DOHH2 (cell line): ENCODE data around the gene SEMA3E.

Source experiments
- H3F3A ChIP-seq: fragments of 200-600 bp; sonication (generic), shearing (Covaris generic); 2 replicates; pipeline ENCODE4 v1.6.0; 2016; ENCODE audit warnings: antibody characterized with exemption, mild to moderate bottlenecking; ENCODE audit not compliant: control insufficient read depth, insufficient read depth
- H3K27ac ChIP-seq: fragments of 200-600 bp; sonication (generic); 2 replicates; pipeline ENCODE4 v1.5.1; 2014; ENCODE audit warnings: low read depth, mild to moderate bottlenecking, low read length, moderate library complexity
- H3K27me3 ChIP-seq: fragments of 200-600 bp; sonication (generic); 2 replicates; pipeline ENCODE4 v1.6.1; 2014; ENCODE audit warnings: mild to moderate bottlenecking, low read length, mixed read lengths; ENCODE audit not compliant: control insufficient read depth
- H3K36me3 ChIP-seq: fragments of 200-600 bp; sonication (generic); 2 replicates; pipeline ENCODE4 v1.6.1; 2014; ENCODE audit warnings: mild to moderate bottlenecking, low read length, moderate library complexity, mixed read lengths; ENCODE audit not compliant: control insufficient read depth
- H3K4me1 ChIP-seq: fragments of 200-600 bp; sonication (generic); 2 replicates; pipeline ENCODE4 v1.6.1; 2014; ENCODE audit warnings: mild to moderate bottlenecking, low read length, mixed read lengths; ENCODE audit not compliant: control insufficient read depth
- H3K4me2 ChIP-seq: fragments of 200-600 bp; sonication (generic); 2 replicates; pipeline ENCODE4 v1.6.0; 2014; ENCODE audit warnings: mild to moderate bottlenecking, low read length, moderate library complexity
- H3K4me3 ChIP-seq: fragments of 200-600 bp; sonication (generic); 2 replicates; pipeline ENCODE4 v1.5.1; 2014; ENCODE audit warnings: mild to moderate bottlenecking, low read length, mixed read lengths
- H3K79me2 ChIP-seq: fragments of 200-600 bp; sonication (generic); 2 replicates; pipeline ENCODE4 v1.6.1; 2014; ENCODE audit warnings: mild to moderate bottlenecking, low read length, mixed read lengths; ENCODE audit not compliant: control insufficient read depth
- H3K9me2 ChIP-seq: fragments of 200-600 bp; sonication (generic); replicated peaks from 2 replicates; pipeline ENCODE4 v1.6.1; 2014; ENCODE audit warnings: mild to moderate bottlenecking, low read length, mixed read lengths; ENCODE audit not compliant: control insufficient read depth
- H3K9me3 ChIP-seq: fragments of 200-600 bp; sonication (generic); 2 replicates; pipeline ENCODE4 v1.6.1; 2014; ENCODE audit warnings: antibody characterized with exemption, low read length, mixed read lengths; ENCODE audit not compliant: control insufficient read depth, insufficient read depth
- H4K20me1 ChIP-seq: fragments of 200-600 bp; sonication (generic); 2 replicates; pipeline ENCODE4 v1.6.0; 2014; ENCODE audit warnings: low read depth, mild to moderate bottlenecking, antibody characterized with exemption, low read length, moderate library complexity; ENCODE audit not compliant: control insufficient read depth, insufficient read depth
- CTCF ChIP-seq: fragments of 200-600 bp; sonication (generic); IDR thresholded peaks from one replicate; pipeline ENCODE4 v1.5.1; 2014; ENCODE audit warnings: antibody characterized with exemption, mild to moderate bottlenecking, low read depth, low read length; ENCODE audit not compliant: poor library complexity, severe bottlenecking
- EZH2phosphoT487 ChIP-seq: fragments of 200-600 bp; sonication (generic); IDR thresholded peaks from 2 replicates; pipeline ENCODE4 v1.6.1; 2017; ENCODE audit warnings: borderline replicate concordance, mild to moderate bottlenecking, antibody characterized with exemption, low read length, moderate library complexity, mixed read lengths

SEMA3E gene

GRCh38 chr7:83362871-83363550, 285.9 kb downstream of the SEMA3E start:
- Histone ChIP-seq H3K4me3 (no peak overlapping the region), H3K27ac (no peak overlapping the region), H3K4me2 (no peak overlapping the region), H3K9me2 (no peaks in the 10 kb centered on the region), H4K20me1 (no peaks in the 10 kb centered on the region), H3K4me1 (no peaks in the 10 kb centered on the region), H3K36me3 (no peaks in the 10 kb centered on the region), H3K27me3 (no peaks in the 10 kb centered on the region), H3K79me2 (no peaks in the 10 kb centered on the region), H3K9me3 (no peaks in the 10 kb centered on the region), H3F3A (no peaks in the 10 kb centered on the region)
- TF ChIP-seq CTCF (no peak), EZH2phosphoT487 (no peak)

- no peaks in the 10 kb centered on the region for H3K27me3 ChIP-seq
- H3K79me2 ChIP-seq = no peaks in the 10 kb centered on the region
- H3K4me1 ChIP-seq = no peaks in the 10 kb centered on the region
- H4K20me1 ChIP-seq = no peaks in the 10 kb centered on the region
- H3K9me2 ChIP-seq = no peaks in the 10 kb centered on the region
- H3K27ac ChIP-seq = no peak overlapping the region
- H3K9me3 ChIP-seq = no peaks in the 10 kb centered on the region; the same call in 1 of the 2 replicates
- no peak overlapping the region for H3K4me3 ChIP-seq
- no peak overlapping the region for H3K4me2 ChIP-seq
- H3F3A ChIP-seq = no peaks in the 10 kb centered on the region
- H3K36me3 ChIP-seq = no peaks in the 10 kb centered on the region
- TF ChIP-seq EZH2phosphoT487 = no peak
- TF ChIP-seq CTCF = no peak
Observed at GRCh38 chr7:83359108-83359507, 289.8 kb downstream of the SEMA3E start.

DNA sequence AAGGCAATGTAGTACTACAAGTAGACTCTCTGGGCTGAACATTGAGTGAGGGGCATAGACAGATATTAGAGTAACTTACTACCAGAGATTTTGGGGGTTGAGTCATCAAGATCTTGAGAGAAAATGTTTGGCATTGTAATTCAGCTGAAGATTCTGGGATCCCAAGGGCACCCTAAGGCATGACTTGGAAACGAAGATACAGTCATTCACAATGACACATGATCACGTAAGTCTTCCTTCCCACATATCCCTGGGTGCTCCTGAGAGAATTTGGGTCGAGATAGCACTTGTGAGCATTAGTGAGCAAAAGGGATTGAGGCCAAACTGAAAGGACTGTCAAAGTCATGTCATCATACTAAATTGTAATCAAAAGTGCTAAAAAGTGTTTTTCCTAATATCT, 293.8 kb downstream of the SEMA3E start:
- Histone ChIP-seq H3K27ac (no peak overlapping the region), H3K79me2 (no peaks in the 10 kb centered on the region), H3K36me3 (no peaks in the 10 kb centered on the region), H3K4me2 (no peak overlapping the region), H3K27me3 (no peaks in the 10 kb centered on the region), H4K20me1 (no peaks in the 10 kb centered on the region), H3F3A (no peaks in the 10 kb centered on the region), H3K9me2 (no peaks in the 10 kb centered on the region), H3K9me3 (peaks cover 5% of the 10 kb centered on the region; the same call in 1 of the 2 replicates), H3K4me1 (no peaks in the 10 kb centered on the region), H3K4me3 (no peak overlapping the region)
- no peak for TF ChIP-seq CTCF
- TF ChIP-seq EZH2phosphoT487 = no peak
